Thymus (tissue), 11 donors: ENCODE measurements around the gene HYLS1. TPM values are rescaled to one million over a fixed set of nuclear protein-coding genes. Genes with fewer than 3 reads are reported as not detected.

Experiments used
- DNase-seq, 9 donors: peaks; one replicate each; pipeline ENCODE4 v3.0.0-alpha.2; 2013; ENCODE audit warnings: low spot score in 9 of 9, low read depth in 6 of 9, missing footprints in 1 of 9
- H3K27ac ChIP-seq, 2 donors: one replicate each; pipeline ENCODE4 v1.5.1; 2013; ENCODE audit warnings: control low read depth in 1 of 2, low read depth in 1 of 2, low read length in 1 of 2, mild to moderate bottlenecking in 1 of 2, moderate library complexity in 1 of 2
- H3K27me3 ChIP-seq, 2 donors: one replicate each; pipeline ENCODE4 v1.5.1; 2013; ENCODE audit warnings: low read length in 1 of 2; ENCODE audit not compliant: control insufficient read depth in 2 of 2, insufficient read depth in 1 of 2
- H3K36me3 ChIP-seq, 2 donors: one replicate each; pipeline ENCODE4 v1.5.1; 2013; ENCODE audit warnings: low read length in 1 of 2, mild to moderate bottlenecking in 1 of 2, moderate library complexity in 1 of 2; ENCODE audit not compliant: control insufficient read depth in 2 of 2, insufficient read depth in 2 of 2
- H3K4me1 ChIP-seq, 2 donors: one replicate each; pipeline ENCODE4 v1.5.1; 2013; ENCODE audit warnings: low read length in 2 of 2; ENCODE audit not compliant: control insufficient read depth in 2 of 2, insufficient read depth in 2 of 2
- H3K4me3 ChIP-seq, 2 donors: one replicate each; pipeline ENCODE4 v1.5.1; 2013; ENCODE audit warnings: low read length in 2 of 2, control low read depth in 1 of 2, mild to moderate bottlenecking in 1 of 2
- H3K9me3 ChIP-seq, 2 donors: one replicate each; pipeline ENCODE4 v1.5.1; 2013; ENCODE audit warnings: low read length in 1 of 2, mild to moderate bottlenecking in 1 of 2; ENCODE audit not compliant: control insufficient read depth in 2 of 2, insufficient read depth in 1 of 2
- WGBS: extraction: QIAGEN DNeasy Blood & Tissue Kit; methylation state at CpG from one replicate; pipeline ENCODE4 v1.1.7; 2013; 5-methylcytosine and 5-hydroxymethylcytosine counted together
- polyA plus RNA-seq: library from polyadenylated mRNA; stranded (reverse); fragments of 200-250 nt; gene quantifications from one replicate; pipeline ENCODE4 v1.2.3, GENCODE V29; 2013
- total RNA-seq: library from RNA; stranded (reverse); fragments of 120-200 nt; gene quantifications from one replicate; pipeline ENCODE4 v1.2.4, GENCODE V29; 2013
- donor health status: healthy.

Gene HYLS1
- total and polyA plus RNA-seq, 2 donors = 3.6 to 9.0 TPM

- H3K9me3 ChIP-seq = no peaks in the 10 kb centered on the region
- no peaks in the 10 kb centered on the region for H3K36me3 ChIP-seq
- WGBS = 95% methylated on average over 12 of the region's 12 CpGs
- no peaks in the 10 kb centered on the region for H3K4me1 ChIP-seq
- no peak for DNase-seq
- no peak overlapping the region for H3K27ac ChIP-seq
- peaks cover 0 to 8% of the 10 kb centered on the region in 2 donors for H3K27me3 ChIP-seq
- H3K4me3 ChIP-seq = no peak overlapping the region
These were observed 39.2 kb downstream of the HYLS1 start for GRCh38 chr11:125926682-125927081.

- no peaks in the 10 kb centered on the region for H3K36me3 ChIP-seq
- H3K9me3 ChIP-seq = no peaks in the 10 kb centered on the region
- H3K4me1 ChIP-seq = peaks cover 0 to 3% of the 10 kb centered on the region in 2 donors
- no peak overlapping the region for H3K27ac ChIP-seq
- DNase-seq = no peak
- H3K27me3 ChIP-seq = peaks cover 0 to 10% of the 10 kb centered on the region in 2 donors
- H3K4me3 ChIP-seq = no peak overlapping the region
- WGBS = 92% methylated on average over 9 of the region's 9 CpGs
These were observed 42.1 kb downstream of the HYLS1 start for GRCh38 chr11:125929445-125930075.

GRCh38 chr11:125930076-125930450 lies 42.6 kb downstream of the HYLS1 start:
- Histone ChIP-seq H3K4me1 (peaks cover 0 to 3% of the 10 kb centered on the region in 2 donors), H3K27ac (no peak overlapping the region), H3K27me3 (peaks cover 0 to 10% of the 10 kb centered on the region in 2 donors), H3K9me3 (no peaks in the 10 kb centered on the region), H3K4me3 (no peak overlapping the region), H3K36me3 (no peaks in the 10 kb centered on the region)
- DNase-seq = no peak
- 92% methylated on average over 11 of the region's 11 CpGs for WGBS

- H3K4me3 ChIP-seq = no peak overlapping the region
These were observed 43.6 kb downstream of the HYLS1 start for GRCh38 chr11:125931116-125931515.

GRCh38 chr11:125931668-125932067 lies 44.2 kb downstream of the HYLS1 start:
- H3K27ac ChIP-seq = no peak overlapping the region
- no peaks in the 10 kb centered on the region for H3K9me3 ChIP-seq
- no peak overlapping the region for H3K4me3 ChIP-seq
- H3K36me3 ChIP-seq = no peaks in the 10 kb centered on the region
- H3K4me1 ChIP-seq = peaks cover 0 to 3% of the 10 kb centered on the region in 2 donors
- H3K27me3 ChIP-seq = peaks cover 0 to 9% of the 10 kb centered on the region in 2 donors
- no peak for DNase-seq
- WGBS = 81% methylated on average over 6 of the region's 6 CpGs

More at GRCh38 chr11:125931116-125931515, 43.6 kb downstream of the HYLS1 start:
- no peaks in the 10 kb centered on the region for H3K9me3 ChIP-seq
- H3K27me3 ChIP-seq = peaks cover 0 to 10% of the 10 kb centered on the region in 2 donors
- H3K36me3 ChIP-seq = no peaks in the 10 kb centered on the region
- H3K27ac ChIP-seq = no peak overlapping the region
- WGBS = 80% methylated on average over 3 of the region's 3 CpGs
- DNase-seq = no peak
- H3K4me1 ChIP-seq = peaks cover 0 to 3% of the 10 kb centered on the region in 2 donors

- Histone ChIP-seq H3K4me1 (peaks cover 0 to 3% of the 10 kb centered on the region in 2 donors), H3K9me3 (no peaks in the 10 kb centered on the region), H3K27me3 (peaks cover 0 to 7% of the 10 kb centered on the region in 2 donors), H3K27ac (no peak overlapping the region), H3K4me3 (no peak overlapping the region), H3K36me3 (no peaks in the 10 kb centered on the region)
- DNase-seq = no peak
- WGBS = 84% methylated on average over 9 of the region's 9 CpGs
These were observed 44.8 kb downstream of the HYLS1 start for GRCh38 chr11:125932301-125932700.

- peaks cover 0 to 7% of the 10 kb centered on the region in 2 donors for H3K27me3 ChIP-seq
- WGBS = 80% methylated on average over 12 of the region's 12 CpGs
- H3K4me1 ChIP-seq = peaks cover 0 to 4% of the 10 kb centered on the region in 2 donors
- no peaks in the 10 kb centered on the region for H3K36me3 ChIP-seq
- H3K27ac ChIP-seq = no peak overlapping the region
- H3K4me3 ChIP-seq = no peak overlapping the region
- H3K9me3 ChIP-seq = no peaks in the 10 kb centered on the region
- DNase-seq = no peak
These were observed 45.8 kb downstream of the HYLS1 start for GRCh38 chr11:125933030-125933813.

GRCh38 chr11:125934473-125934872 lies 47.0 kb downstream of the HYLS1 start:
- no peaks in the 10 kb centered on the region for H3K9me3 ChIP-seq
- no peak overlapping the region for H3K27ac ChIP-seq
- H3K27me3 ChIP-seq = peaks cover 0 to 6% of the 10 kb centered on the region in 2 donors
- no peak overlapping the region for H3K4me3 ChIP-seq
- no peaks in the 10 kb centered on the region for H3K36me3 ChIP-seq
- H3K4me1 ChIP-seq = peaks cover 0 to 14% of the 10 kb centered on the region in 2 donors
- 96% methylated on average over 8 of the region's 8 CpGs for WGBS
- no peak for DNase-seq

GRCh38 chr11:125935056-125935455 lies 47.6 kb downstream of the HYLS1 start:
- Histone ChIP-seq H3K4me1 (peaks cover 0 to 14% of the 10 kb centered on the region in 2 donors), H3K36me3 (no peaks in the 10 kb centered on the region), H3K27ac (no peak overlapping the region), H3K27me3 (peaks cover 0 to 2% of the 10 kb centered on the region in 2 donors), H3K9me3 (no peaks in the 10 kb centered on the region), H3K4me3 (no peak overlapping the region)
- DNase-seq = no peak
- 96% methylated on average over 2 of the region's 2 CpGs for WGBS
